ENCODE measurements around the gene HOXD11. TPM values are rescaled to one million over a fixed set of nuclear protein-coding genes. Genes with fewer than 3 reads are reported as not detected.

HOXD11 gene
- total and polyA plus RNA-seq, 2 of the 13 experiments (the other 11 are each of a cell fraction or from before 2014, with no cell fraction given), result not detected

DNA sequence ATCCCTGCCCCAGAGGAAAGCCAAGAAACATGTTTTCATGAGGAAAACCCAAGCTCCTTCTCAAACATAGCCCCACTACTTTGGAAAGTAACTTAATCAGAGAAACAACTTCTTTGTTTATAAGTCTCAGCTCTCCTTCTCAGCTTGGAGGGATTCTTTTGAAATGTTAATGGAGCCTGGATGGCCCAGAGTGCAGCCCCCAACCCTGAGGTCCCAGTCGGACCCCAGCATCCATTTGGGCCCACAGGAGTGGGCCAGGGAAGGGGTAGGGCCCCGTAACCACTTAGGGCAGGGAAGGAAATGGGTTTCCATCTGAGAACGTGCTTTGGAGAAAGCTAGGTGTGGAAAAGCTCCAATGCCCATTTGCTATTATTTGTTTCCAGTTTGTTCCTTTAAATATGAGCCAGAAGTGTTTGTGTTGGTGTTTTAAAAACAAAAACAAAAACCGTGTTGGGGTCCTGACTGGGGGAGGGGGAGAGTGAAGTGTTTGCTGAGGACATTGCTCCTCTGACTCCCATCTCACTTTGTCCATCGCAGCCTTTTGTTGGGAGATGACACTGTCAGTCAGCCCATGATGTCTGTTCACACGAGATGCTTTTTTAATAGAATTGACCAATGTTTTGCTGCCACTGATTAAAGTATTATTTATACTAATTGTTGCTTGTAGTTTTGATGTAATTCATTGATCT is 48.4 kb downstream of the HOXD11 start:
- 17% methylated on average over 6 of the region's 6 CpGs for WGBS (ENCODE audit: low lambda C conversion rate)
- Histone ChIP-seq H2AFZ (ENCODE audit: low read length) (no peak overlapping the region), H3K9ac (ENCODE audit: insufficient read depth, low read depth, low read length) (no peak overlapping the region), H4K20me1 (ENCODE audit: insufficient read depth, low read length) (no peaks in the 10 kb centered on the region), H3K4me2 (ENCODE audit: low read depth, low read length) (no peak overlapping the region), H3K4me3 (replicated peaks in 1 of 3; ENCODE audit: insufficient read depth in 1 of 3, low read depth in 2 of 3, low read length in 3 of 3) (no peak overlapping the region), H3K36me3 (replicated peaks in 1 of 2; ENCODE audit: control insufficient read depth in 1 of 2, insufficient read depth in 2 of 2, low read length in 2 of 2) (no peaks in the 10 kb centered on the region), H3K79me2 (ENCODE audit: insufficient read depth, low read length) (no peaks in the 10 kb centered on the region), H3K9me3 (ENCODE audit: low read length) (no peaks in the 10 kb centered on the region), H3K27ac (ENCODE audit: extremely low read length, insufficient read depth, low read length) (no peak overlapping the region), H3K4me1 (ENCODE audit: insufficient read depth, low read length) (peaks cover 33% of the 10 kb centered on the region), H3K27me3 (ENCODE audit: control insufficient read depth in 1 of 2, insufficient read depth in 2 of 2, low read length in 2 of 2) (peaks cover 14 to 93% of the 10 kb centered on the region in 2 experiments)
- TF ChIP-seq ZFP41 (CRISPR knock-in tag; IDR thresholded peaks at IDR 0.05; ENCODE audit: borderline replicate concordance), result no peak
- no peak for TF ChIP-seq ZNF251 (CRISPR knock-in tag; IDR thresholded peaks at IDR 0.05)
- TF ChIP-seq, protein P1, sequence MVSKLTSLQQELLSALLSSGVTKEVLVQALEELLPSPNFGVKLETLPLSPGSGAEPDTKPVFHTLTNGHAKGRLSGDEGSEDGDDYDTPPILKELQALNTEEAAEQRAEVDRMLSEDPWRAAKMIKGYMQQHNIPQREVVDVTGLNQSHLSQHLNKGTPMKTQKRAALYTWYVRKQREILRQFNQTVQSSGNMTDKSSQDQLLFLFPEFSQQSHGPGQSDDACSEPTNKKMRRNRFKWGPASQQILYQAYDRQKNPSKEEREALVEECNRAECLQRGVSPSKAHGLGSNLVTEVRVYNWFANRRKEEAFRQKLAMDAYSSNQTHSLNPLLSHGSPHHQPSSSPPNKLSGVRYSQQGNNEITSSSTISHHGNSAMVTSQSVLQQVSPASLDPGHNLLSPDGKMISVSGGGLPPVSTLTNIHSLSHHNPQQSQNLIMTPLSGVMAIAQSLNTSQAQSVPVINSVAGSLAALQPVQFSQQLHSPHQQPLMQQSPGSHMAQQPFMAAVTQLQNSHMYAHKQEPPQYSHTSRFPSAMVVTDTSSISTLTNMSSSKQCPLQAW (CRISPR knock-in tag; IDR thresholded peaks at IDR 0.05), result no peak
- TF ChIP-seq ZNF343 (CRISPR knock-in tag; IDR thresholded peaks at IDR 0.05), result no peak
- TF ChIP-seq NR3C1 (CRISPR knock-in tag; IDR thresholded peaks at IDR 0.05), result no peak
- TF ChIP-seq HDAC6 (IDR thresholded peaks at IDR 0.05; ENCODE audit: low read depth, low read length), result no peak
- no peak for TF ChIP-seq NR2F6 (IDR thresholded peaks at IDR 0.05)
- no peak for TF ChIP-seq NR2F6 (CRISPR knock-in tag; IDR thresholded peaks at IDR 0.05)
- TF ChIP-seq, protein P2, sequence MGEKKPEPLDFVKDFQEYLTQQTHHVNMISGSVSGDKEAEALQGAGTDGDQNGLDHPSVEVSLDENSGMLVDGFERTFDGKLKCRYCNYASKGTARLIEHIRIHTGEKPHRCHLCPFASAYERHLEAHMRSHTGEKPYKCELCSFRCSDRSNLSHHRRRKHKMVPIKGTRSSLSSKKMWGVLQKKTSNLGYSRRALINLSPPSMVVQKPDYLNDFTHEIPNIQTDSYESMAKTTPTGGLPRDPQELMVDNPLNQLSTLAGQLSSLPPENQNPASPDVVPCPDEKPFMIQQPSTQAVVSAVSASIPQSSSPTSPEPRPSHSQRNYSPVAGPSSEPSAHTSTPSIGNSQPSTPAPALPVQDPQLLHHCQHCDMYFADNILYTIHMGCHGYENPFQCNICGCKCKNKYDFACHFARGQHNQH (CRISPR knock-in tag; IDR thresholded peaks at IDR 0.05), result no peak
- TF ChIP-seq ZNF207 (IDR thresholded peaks at IDR 0.05; ENCODE audit: borderline replicate concordance), result no peak
- no peak for TF ChIP-seq ZNF607 (CRISPR knock-in tag; IDR thresholded peaks at IDR 0.05; ENCODE audit: borderline replicate concordance)
- CTCF ChIA-PET (ENCODE audit: low intra/inter-chr PET ratio, low total read pairs), result no interaction called here
- FAIRE-seq, result no peak
- POLR2A ChIA-PET, result no interaction called here
- DNase-seq (ENCODE audit: low spot score), result no peak
- BruUV-seq (replicated peaks), result no TSS peak
- in situ Hi-C loops (cut with HindIII; ENCODE audit: extremely low pct_ligation_motif_present, low pct_unique_long_range_greater_than_20kb), result no loop called here
- no peak for ATAC-seq
- intact Hi-C loops (cut with micrococcal nuclease; ENCODE audit: unreplicated experiment), result no loop called here
